GM19240 (cell line): ENCODE measurements around the gene EFHD2.
"Not testable (repeated sequence)": the region's sequence is repeated elsewhere in the genome, so short reads cannot be mapped to it uniquely, and the experiment has no call there.

Experiments
- DNase-seq: peaks from one replicate; pipeline ENCODE4 v3.0.0; 2011; ENCODE audit warnings: low spot score; ENCODE audit not compliant: insufficient read length

Gene EFHD2, protein sequence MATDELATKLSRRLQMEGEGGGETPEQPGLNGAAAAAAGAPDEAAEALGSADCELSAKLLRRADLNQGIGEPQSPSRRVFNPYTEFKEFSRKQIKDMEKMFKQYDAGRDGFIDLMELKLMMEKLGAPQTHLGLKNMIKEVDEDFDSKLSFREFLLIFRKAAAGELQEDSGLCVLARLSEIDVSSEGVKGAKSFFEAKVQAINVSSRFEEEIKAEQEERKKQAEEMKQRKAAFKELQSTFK

DNA sequence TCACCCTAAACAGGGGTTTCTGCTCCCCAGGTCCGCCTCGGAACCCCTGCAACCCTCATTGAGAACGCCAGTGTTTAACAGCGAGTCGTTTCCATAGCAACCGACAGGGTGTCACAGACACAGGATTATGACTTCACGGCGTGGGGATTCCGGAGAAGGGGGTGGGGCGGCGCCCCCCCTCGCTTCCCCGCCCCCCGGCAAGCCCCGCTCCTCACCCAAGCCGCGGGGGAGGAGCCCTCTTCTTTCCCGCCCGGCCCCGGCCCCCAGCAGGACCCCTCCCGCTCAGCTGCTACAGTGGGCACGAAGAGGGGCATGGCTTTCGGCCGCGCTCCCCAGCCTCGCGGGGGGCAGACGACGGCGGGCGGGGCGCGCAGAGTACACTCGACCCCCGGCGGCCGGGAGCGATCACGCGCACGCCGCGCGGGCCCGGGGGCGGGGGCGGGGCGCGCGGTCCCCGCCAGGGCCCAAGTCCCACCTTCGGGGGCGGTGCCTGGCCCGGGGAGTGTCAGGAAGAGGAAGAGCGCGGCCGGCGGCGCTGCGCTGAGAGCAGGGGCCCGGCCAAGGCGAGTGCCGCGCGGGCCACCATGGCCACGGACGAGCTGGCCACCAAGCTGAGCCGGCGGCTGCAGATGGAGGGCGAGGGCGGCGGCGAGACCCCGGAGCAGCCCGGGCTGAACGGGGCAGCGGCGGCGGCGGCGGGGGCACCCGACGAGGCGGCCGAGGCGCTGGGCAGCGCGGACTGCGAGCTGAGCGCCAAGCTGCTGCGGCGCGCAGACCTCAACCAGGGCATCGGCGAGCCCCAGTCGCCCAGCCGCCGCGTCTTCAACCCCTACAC is at the start of gene EFHD2:
EFHD2 (plus strand) TSS at position 501 of the 835 bp plus-strand sequence; CDS start at position 585, 84 bp downstream.
- DNase-seq = peak; percentile 83

GRCh38 chr1:15360700-15361099 is 49.0 kb upstream of the EFHD2 start:
- DNase-seq = no peak

DNA sequence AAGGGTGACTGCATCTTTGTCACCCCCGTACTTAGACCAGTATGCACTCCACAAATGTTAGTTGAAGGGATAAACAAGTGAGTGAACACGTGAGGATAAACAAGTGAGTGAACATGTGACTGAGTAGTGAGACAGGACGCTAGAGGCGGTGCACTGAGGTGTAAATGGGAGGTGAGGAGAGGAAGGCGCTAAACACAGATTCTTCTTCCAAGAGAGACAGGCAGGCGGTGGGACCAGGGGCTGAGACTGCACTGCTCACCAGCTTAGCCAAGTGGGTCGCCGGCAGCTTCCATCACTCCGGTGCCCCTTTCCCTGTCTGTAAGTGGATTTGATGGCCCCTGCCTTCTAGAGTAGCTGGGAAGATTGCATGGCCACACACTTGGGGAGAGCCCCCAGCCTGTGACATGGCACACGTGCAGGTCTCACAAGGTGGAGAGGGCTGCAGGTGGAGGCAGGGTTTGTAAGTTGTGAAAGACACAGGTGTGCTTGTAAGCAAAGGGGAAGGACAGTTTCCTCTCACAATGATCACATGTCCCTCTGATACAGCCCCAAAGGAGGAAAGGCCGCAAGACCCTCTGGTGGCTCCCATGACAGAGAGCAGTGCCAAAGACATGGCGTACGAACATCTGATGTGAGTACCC is 47.5 kb upstream of the EFHD2 start:
- DNase-seq = no peak

DNA sequence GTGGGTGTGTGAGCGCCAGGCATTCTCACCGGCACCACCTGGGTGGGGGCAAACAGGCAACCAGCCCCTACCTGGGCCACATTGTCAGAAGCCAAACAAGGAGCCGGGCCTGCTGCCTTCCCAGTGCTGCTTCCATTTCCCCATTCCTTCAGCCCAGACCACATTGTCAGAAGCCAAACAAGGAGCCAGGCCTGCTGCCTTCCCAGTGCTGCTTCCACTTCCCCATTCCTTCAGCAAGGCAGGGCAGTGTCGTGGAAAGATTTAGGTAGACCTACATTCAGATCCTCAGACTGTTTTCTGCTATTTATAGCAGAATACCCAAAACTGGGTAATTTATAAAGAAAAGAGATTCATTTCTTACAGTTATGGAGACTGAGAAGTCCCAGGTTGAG is 47.0 kb upstream of the EFHD2 start:
- DNase-seq = no peak

- no peak for DNase-seq
Measured at GRCh38 chr1:15364740-15365139, 44.9 kb upstream of the EFHD2 start.

- DNase-seq = no peak
Measured at GRCh38 chr1:15368888-15369287, 40.8 kb upstream of the EFHD2 start.

- no peak for DNase-seq
Measured at GRCh38 chr1:15370268-15370667, 39.4 kb upstream of the EFHD2 start.

GRCh38 chr1:15370781-15371520 is 38.7 kb upstream of the EFHD2 start:
- no peak for DNase-seq

GRCh38 chr1:15371610-15372545 is 37.8 kb upstream of the EFHD2 start:
- no peak for DNase-seq

DNA sequence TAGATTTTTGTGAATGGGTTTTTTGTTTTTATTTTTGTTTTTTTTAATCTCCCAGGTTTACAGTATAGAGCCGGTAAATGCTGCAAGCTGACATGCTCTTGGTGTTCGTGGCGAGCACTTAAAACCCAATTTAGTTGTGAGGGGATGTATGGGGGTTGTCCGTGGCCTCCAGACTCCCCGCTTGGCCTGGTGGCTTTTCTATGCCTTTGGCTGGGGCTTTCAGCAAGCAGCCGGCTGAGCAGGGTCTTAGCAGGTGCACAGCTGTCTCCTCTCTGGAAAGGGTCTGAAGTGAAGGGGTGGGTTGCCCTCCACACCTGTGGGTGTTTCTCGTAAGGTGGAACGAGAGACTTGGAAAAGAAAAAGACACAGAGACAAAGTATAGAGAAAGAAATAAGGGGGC is 31.0 kb upstream of the EFHD2 start:
- no peak for DNase-seq

DNA sequence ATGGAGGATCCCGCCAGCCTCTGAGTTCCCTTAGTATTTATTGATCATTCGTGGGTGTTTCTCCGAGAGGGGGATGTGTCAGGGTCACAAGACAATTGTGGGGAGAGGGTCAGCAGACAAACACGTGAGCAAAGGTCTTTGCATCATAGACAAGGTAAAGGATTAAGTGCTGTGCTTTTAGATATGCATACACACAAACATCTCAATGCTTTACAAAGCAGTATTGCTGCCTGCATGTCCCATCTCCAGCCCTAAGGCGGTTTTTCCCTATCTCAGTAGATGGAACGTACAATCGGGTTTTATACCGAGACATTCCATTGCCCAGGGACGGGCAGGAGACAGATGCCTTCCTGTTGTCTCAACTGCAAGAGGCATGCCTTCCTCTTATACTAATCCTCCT is 30.5 kb upstream of the EFHD2 start:
- DNase-seq = not testable (repeated sequence)

- DNase-seq = no peak
Measured at GRCh38 chr1:15380601-15381508, 28.8 kb upstream of the EFHD2 start.

DNA sequence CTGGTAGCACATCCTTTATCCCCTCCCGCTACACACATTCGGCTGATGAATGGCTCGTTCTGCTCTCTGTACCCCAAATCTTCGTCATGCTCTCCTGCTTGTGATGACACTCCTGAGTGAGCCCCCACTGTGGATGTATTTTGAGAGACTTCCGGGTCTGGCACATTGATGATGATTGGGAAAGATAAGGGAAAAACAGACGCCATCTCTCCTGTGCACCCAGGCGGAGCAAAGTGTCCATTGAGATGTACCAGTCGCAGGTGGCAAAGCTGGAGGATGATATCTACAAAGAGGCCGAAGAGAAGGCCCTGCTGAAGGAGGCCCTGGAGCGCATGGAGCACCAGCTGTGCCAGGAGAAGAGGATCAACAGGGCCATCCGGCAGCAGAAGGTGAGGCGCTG is 27.9 kb upstream of the EFHD2 start:
- DNase-seq = no peak

- no peak for DNase-seq
Measured at GRCh38 chr1:15382601-15383518, 26.8 kb upstream of the EFHD2 start.

- no peak for DNase-seq
Measured at GRCh38 chr1:15383810-15384209, 25.9 kb upstream of the EFHD2 start.

GRCh38 chr1:15384301-15384901 is 25.3 kb upstream of the EFHD2 start:
- peak; percentile 50 for DNase-seq

DNA sequence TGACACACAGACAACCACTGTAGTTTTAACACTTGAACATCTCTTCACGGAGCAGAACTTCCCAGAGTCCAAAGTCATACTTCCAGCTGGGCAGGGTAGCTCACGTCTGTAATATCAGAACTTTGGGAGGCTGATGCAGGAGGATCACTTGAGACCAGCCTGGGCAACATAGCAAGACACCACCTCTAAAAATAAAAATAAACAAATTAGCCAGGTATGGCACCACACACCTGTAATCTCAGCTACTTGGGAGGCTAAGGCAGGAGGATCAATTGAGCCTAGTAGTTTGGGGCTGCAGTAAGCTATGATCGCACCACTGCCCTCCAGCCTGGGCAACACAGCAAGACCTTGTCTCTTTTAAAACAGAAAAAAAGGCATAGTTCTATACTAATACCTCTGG is 24.3 kb upstream of the EFHD2 start:
- DNase-seq = no peak

DNA sequence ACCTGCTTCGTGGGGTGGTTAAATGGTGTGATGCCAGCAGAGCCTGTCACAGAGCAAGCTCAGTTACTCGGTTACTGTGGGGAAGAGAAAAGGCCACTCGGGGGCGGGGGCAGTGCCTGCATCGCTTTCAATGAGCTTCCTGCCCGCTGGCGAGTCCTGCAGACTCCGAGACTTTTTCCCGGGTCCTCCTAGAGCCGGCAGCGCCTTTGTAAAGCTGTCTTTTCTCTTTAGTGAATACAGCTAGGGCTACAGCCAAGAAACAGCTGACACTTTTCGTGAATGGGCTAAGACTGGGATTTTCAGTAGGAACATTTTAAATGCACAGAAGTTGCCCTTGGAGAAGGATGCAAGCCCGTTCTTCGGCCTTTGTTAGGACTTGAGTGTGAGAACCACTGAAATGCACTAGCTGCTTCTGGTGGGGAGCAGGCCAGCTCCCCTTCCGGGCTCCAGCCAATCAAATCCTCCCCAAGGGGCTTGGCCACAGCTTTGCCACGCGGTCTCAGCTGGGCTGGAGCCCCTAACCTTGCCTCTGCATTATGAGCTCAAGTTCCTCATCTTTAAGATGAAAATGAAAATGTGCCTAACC is 23.4 kb upstream of the EFHD2 start:
- no peak for DNase-seq
